Mesendoderm (in vitro differentiated cells): ENCODE measurements around the gene COMP.

Source experiments
- DNase-seq: peaks from one replicate; pipeline ENCODE4 v3.0.0; 2013
- H2AK5ac ChIP-seq: 2 replicates; pipeline ENCODE4 v1.6.1; 2013; ENCODE audit warnings: low read length, inconsistent platforms
- H2BK120ac ChIP-seq: 2 replicates; pipeline ENCODE4 v1.6.1; 2013; ENCODE audit warnings: low read depth, mild to moderate bottlenecking, low read length, moderate library complexity, mixed read lengths
- H2BK15ac ChIP-seq: replicated peaks from 2 replicates; pipeline ENCODE4 v1.6.1; 2013; ENCODE audit warnings: low read depth, mild to moderate bottlenecking, moderate library complexity
- H2BK5ac ChIP-seq: 2 replicates; pipeline ENCODE4 v1.6.1; 2013; ENCODE audit warnings: low read length, inconsistent platforms
- H3K18ac ChIP-seq: 2 replicates; pipeline ENCODE4 v1.6.1; 2013; ENCODE audit warnings: mild to moderate bottlenecking, low read length, mixed read lengths
- H3K23ac ChIP-seq: one replicate; pipeline ENCODE4 v1.6.1; 2013; ENCODE audit warnings: low read length
- H3K27ac ChIP-seq: 2 replicates; pipeline ENCODE4 v1.5.1; 2013; ENCODE audit warnings: low read depth, mild to moderate bottlenecking, inconsistent platforms, low read length, moderate library complexity
- H3K27me3 ChIP-seq: 2 replicates; pipeline ENCODE4 v1.6.1; 2013; ENCODE audit warnings: low read length, control low read depth, mild to moderate bottlenecking, inconsistent platforms; ENCODE audit not compliant: insufficient read depth, poor library complexity
- H3K36me3 ChIP-seq: 2 replicates; pipeline ENCODE4 v1.6.1; 2013; ENCODE audit warnings: low read length, inconsistent platforms; ENCODE audit not compliant: control insufficient read depth, insufficient read depth
- H3K4ac ChIP-seq: one replicate; pipeline ENCODE4 v1.6.1; 2013; ENCODE audit warnings: low read depth, mild to moderate bottlenecking, low read length, moderate library complexity
- H3K4me1 ChIP-seq: 2 replicates; pipeline ENCODE4 v1.6.1; 2013; ENCODE audit warnings: low read depth, low read length, inconsistent platforms; ENCODE audit not compliant: control insufficient read depth
- H3K4me2 ChIP-seq: 2 replicates; pipeline ENCODE4 v1.6.1; 2013; ENCODE audit warnings: low read length
- H3K4me3 ChIP-seq: 2 replicates; pipeline ENCODE4 v1.5.1; 2013; ENCODE audit warnings: mild to moderate bottlenecking, low read length
- H3K56ac ChIP-seq: one replicate; pipeline ENCODE4 v1.6.1; 2013; ENCODE audit warnings: low read length
- H3K79me1 ChIP-seq: 2 replicates; pipeline ENCODE4 v1.6.1; 2013; ENCODE audit warnings: low read length, inconsistent platforms
- H3K79me2 ChIP-seq: 2 replicates; pipeline ENCODE4 v1.6.1; 2013; ENCODE audit warnings: mild to moderate bottlenecking, low read length; ENCODE audit not compliant: control insufficient read depth, insufficient read depth
- H3K9ac ChIP-seq: 2 replicates; pipeline ENCODE4 v1.6.1; 2013; ENCODE audit warnings: low read length, inconsistent platforms
- H4K5ac ChIP-seq: one replicate; pipeline ENCODE4 v1.6.1; 2013; ENCODE audit warnings: low read length
- H4K8ac ChIP-seq: one replicate; pipeline ENCODE4 v1.6.1; 2013; ENCODE audit warnings: low read depth, mild to moderate bottlenecking, control low read depth, low read length, moderate library complexity
- WGBS: extraction: QIAGEN DNeasy Blood & Tissue Kit; methylation state at CpG from one replicate; pipeline ENCODE4 v1.1.7; 2013; ENCODE audit warnings: low lambda C conversion rate, missing lambda C conversion rate; ENCODE audit not compliant: insufficient coverage; ENCODE audit errors: extremely low coverage; 5-methylcytosine and 5-hydroxymethylcytosine counted together

COMP gene

DNA sequence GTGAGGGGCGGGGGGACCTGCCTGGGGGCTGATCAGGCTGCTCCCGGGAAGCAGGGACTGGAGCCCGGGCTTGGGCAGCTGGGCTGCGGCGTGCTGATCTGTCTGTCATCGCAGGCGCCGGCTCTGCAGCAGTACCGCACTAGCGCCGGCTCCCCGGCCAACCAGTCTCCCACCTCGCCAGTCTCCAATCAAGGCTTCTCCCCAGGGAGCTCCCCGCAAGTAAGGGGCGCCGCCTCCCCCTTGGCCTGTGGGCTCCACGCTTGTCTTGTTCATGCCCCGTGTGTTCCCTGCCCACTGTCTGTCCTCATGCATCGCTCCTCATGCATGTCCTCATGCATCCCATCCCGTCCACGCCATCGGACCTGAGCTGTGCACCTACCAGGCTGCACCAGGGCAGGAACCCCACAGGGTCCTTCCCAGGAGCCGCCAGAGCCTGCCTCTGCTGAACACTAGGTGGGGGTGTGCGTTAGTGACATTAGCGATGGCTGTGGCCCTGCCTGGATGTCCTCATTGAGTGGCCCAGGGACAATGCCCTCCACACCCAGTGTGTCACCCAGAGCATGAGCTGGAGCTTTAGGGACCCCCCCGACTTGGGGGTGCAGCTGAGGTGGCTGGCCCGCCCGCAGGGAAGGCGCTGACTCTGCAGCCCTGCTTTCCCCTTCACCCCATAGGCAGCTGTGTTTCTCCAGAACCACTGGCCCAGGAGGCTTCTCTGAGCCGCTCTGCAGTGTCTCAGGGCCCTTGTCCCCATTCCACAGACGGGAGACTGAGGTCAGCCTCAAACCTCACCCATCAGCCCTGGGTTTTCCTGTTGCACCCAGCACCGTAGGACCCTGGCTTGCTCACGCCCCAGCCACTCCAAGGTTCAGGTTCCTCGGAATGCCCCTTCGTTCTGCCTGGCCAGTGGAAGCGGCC lies 19.5 kb downstream of the COMP start:
- H3K4me1 ChIP-seq: no peaks in the 10 kb centered on the region
- H3K79me2 ChIP-seq: no peaks in the 10 kb centered on the region
- no peak overlapping the region for H3K4ac ChIP-seq
- no peak overlapping the region for H4K8ac ChIP-seq
- H3K18ac ChIP-seq: no peak overlapping the region
- no peak overlapping the region for H3K9ac ChIP-seq
- DNase-seq: peak; percentile 54
- H3K36me3 ChIP-seq: no peaks in the 10 kb centered on the region
- no peak overlapping the region for H4K5ac ChIP-seq
- H3K56ac ChIP-seq: no peak overlapping the region
- no peak overlapping the region for H3K27ac ChIP-seq
- no peaks in the 10 kb centered on the region for H3K79me1 ChIP-seq
- H2BK15ac ChIP-seq: no peak overlapping the region
- no peaks in the 10 kb centered on the region for H3K27me3 ChIP-seq
- H2BK120ac ChIP-seq: no peak overlapping the region
- no peak overlapping the region for H3K4me3 ChIP-seq
- H2AK5ac ChIP-seq: no peak overlapping the region
- WGBS: no CpG with 5 or more reads among the region's 36 CpGs
- H3K23ac ChIP-seq: no peak overlapping the region
- no peak overlapping the region for H3K4me2 ChIP-seq
- no peak overlapping the region for H2BK5ac ChIP-seq

DNA sequence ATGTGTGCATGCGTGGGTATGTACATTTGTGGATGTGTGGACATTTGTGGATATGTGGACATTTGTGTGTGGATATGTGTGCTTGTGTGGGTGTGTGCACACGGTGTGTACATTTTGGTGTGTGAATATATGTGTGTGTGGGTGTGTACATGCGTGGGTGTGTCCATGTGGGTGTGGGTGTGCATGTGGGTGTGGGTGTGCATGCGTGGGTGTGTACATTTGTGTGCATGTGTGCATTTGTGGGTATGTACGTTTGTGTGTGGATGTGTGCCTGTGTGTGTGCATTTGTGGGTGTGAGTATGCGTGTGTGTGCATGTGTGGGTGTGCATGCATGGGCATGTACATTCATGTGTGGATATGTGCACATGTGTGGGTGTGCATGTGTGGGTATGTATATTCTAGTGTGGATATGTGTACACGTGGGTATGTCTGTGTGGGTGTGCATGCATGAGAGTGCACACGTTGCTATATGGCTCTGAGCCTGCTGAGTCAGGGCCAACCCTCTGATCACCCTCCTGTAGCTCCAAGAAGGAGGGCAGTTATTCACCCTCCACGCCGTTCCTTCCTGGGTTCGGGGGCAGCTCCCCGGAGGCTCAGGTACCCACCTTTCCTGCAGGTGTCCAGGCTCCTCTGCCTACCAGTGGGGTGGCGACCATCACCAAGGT lies 20.3 kb downstream of the COMP start:
- no peak overlapping the region for H2BK120ac ChIP-seq
- no peak overlapping the region for H3K27ac ChIP-seq
- no peak overlapping the region for H4K5ac ChIP-seq
- no peak overlapping the region for H2BK15ac ChIP-seq
- H3K79me2 ChIP-seq: no peaks in the 10 kb centered on the region
- DNase-seq: no peak
- no peaks in the 10 kb centered on the region for H3K79me1 ChIP-seq
- H3K56ac ChIP-seq: no peak overlapping the region
- no peaks in the 10 kb centered on the region for H3K4me1 ChIP-seq
- WGBS: no CpG with 5 or more reads among the region's 13 CpGs
- H4K8ac ChIP-seq: no peak overlapping the region
- no peak overlapping the region for H3K4me3 ChIP-seq
- no peak overlapping the region for H3K9ac ChIP-seq
- H2AK5ac ChIP-seq: no peak overlapping the region
- H3K18ac ChIP-seq: no peak overlapping the region
- no peak overlapping the region for H3K4ac ChIP-seq
- H3K36me3 ChIP-seq: no peaks in the 10 kb centered on the region
- no peak overlapping the region for H3K4me2 ChIP-seq
- no peaks in the 10 kb centered on the region for H3K27me3 ChIP-seq
- no peak overlapping the region for H3K23ac ChIP-seq
- H2BK5ac ChIP-seq: no peak overlapping the region

DNA sequence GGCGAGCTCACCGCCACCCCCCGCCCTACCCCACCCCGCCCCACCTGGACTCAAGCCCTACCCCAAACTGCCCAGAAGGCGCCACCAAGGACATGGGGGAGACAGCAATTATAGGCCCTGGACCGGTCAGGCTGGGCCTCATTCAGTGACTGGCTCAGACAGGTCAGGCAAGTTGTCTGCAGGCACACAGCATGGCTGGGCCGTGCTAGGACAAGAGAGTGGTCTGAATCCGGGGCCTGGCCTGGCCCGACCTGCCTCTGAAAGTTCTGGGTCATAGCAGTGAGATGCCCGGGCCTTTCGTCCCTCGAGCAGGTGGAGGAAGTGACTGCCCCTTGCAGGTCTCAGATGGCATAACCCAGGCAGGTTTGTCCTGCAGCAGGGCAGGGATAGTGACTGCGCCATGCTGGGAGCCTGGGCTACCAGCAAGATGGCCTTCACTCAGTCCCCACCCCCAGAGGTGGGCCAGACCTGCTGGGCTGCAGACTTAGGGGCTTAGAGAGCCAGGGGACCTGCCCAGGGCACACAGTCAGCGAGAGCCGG lies 21.0 kb downstream of the COMP start:
- Histone ChIP-seq H3K4me2 (no peak overlapping the region), H4K5ac (no peak overlapping the region), H4K8ac (no peak overlapping the region), H3K9ac (no peak overlapping the region), H3K79me1 (no peaks in the 10 kb centered on the region), H2BK120ac (no peak overlapping the region), H2BK5ac (no peak overlapping the region), H3K79me2 (no peaks in the 10 kb centered on the region), H3K23ac (no peak overlapping the region), H3K27me3 (no peaks in the 10 kb centered on the region), H3K36me3 (no peaks in the 10 kb centered on the region), H2BK15ac (no peak overlapping the region), H3K4me1 (no peaks in the 10 kb centered on the region), H3K4ac (no peak overlapping the region), H3K56ac (no peak overlapping the region), H2AK5ac (no peak overlapping the region), H3K18ac (no peak overlapping the region), H3K4me3 (no peak overlapping the region), H3K27ac (no peak overlapping the region)
- no CpG with 5 or more reads among the region's 15 CpGs for WGBS
- peak; percentile 43 for DNase-seq

DNA sequence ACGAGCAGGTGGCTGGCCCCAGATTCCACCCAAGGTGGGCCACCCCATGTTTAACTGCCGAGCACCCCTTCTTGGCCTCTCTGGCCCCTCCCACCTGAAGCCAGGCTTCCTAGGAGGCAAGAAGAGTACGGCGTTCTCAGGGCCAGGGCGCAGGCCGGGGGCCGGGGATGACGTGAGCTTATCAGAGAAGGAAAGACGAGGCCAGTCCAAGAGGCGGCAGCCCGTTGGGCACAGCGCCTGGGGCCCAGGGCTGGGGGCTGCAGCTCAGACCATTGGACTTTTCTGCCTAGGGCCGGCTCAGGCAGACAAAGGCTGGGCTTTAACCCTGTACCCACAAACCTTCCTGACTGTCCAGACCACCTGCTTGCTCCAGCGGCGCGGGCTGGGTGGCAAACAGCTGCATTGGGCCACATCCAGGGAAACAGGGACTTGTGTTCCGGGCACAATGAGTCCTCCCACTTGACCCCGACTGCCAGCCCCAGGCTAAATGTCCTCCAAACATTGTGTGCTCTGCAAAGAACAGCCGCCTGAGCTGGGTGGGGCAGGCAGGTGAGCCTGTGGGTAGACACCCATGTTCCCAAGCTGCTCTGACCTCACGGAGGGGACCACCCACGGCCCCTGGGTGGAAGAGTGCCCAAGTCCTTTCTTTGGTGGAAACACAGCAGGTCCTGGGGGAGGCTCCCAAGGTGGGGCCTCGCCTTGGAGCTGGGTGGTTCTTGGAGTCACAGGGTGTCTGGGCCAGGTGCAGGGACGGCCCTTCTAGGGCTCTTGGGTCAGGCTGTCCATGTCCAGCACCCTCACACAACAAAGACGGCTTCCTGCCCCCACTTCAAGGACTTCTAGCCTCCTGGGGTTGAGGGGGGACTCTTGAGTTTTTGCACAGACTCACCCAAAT lies 21.9 kb downstream of the COMP start:
- H3K4ac ChIP-seq: no peak overlapping the region
- H4K5ac ChIP-seq: no peak overlapping the region
- H3K9ac ChIP-seq: no peak overlapping the region
- no peak overlapping the region for H2BK15ac ChIP-seq
- no peak overlapping the region for H2BK5ac ChIP-seq
- no peak overlapping the region for H2BK120ac ChIP-seq
- no peak for DNase-seq
- H3K36me3 ChIP-seq: no peaks in the 10 kb centered on the region
- H3K27me3 ChIP-seq: no peaks in the 10 kb centered on the region
- no peak overlapping the region for H4K8ac ChIP-seq
- H2AK5ac ChIP-seq: no peak overlapping the region
- no peaks in the 10 kb centered on the region for H3K79me2 ChIP-seq
- H3K4me1 ChIP-seq: no peaks in the 10 kb centered on the region
- WGBS: no CpG with 5 or more reads among the region's 24 CpGs
- no peak overlapping the region for H3K4me3 ChIP-seq
- no peaks in the 10 kb centered on the region for H3K79me1 ChIP-seq
- H3K23ac ChIP-seq: no peak overlapping the region
- no peak overlapping the region for H3K27ac ChIP-seq
- H3K4me2 ChIP-seq: no peak overlapping the region
- no peak overlapping the region for H3K56ac ChIP-seq
- no peak overlapping the region for H3K18ac ChIP-seq

DNA sequence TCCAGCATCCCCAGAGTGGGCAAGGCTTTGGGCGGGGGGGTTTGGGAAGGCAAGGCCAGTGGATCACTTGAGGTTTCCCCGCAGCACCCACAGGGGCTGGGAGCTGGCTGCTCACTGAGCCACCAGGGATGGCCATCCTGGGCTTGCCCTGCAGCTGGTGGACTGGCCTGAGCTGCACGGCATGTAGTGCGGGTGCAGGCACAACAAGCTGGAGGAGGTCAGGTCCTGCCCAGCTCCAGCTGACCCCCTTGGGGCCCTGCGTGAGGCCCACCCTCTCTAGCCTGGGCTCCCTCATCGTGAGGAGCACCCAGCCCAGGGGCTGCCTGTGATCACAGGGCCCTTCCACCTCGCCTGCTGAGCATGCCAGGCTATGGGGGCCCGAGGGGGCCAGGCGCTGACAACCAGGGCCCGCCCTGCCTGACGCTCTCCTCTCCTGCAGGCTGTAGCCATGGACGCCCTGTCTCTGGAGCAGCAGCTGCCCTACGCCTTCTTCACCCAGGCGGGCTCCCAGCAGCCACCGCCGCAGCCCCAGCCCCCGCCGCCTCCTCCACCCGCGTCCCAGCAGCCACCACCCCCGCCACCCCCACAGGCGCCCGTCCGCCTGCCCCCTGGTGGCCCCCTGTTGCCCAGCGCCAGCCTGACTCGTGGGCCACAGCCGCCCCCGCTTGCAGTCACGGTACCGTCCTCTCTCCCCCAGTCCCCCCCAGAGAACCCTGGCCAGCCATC lies 22.9 kb downstream of the COMP start:
- Histone ChIP-seq H3K56ac (no peak overlapping the region), H3K9ac (no peak overlapping the region), H2AK5ac (no peak overlapping the region), H3K4me3 (no peak overlapping the region), H3K4ac (no peak overlapping the region), H4K5ac (no peak overlapping the region), H4K8ac (no peak overlapping the region), H3K4me2 (no peak overlapping the region), H3K27ac (no peak overlapping the region), H3K79me1 (no peaks in the 10 kb centered on the region), H2BK15ac (no peak overlapping the region), H3K27me3 (no peaks in the 10 kb centered on the region), H3K18ac (no peak overlapping the region), H3K23ac (no peak overlapping the region), H2BK120ac (no peak overlapping the region), H3K79me2 (no peaks in the 10 kb centered on the region), H3K36me3 (no peaks in the 10 kb centered on the region), H3K4me1 (no peaks in the 10 kb centered on the region), H2BK5ac (no peak overlapping the region)
- DNase-seq: no peak
- WGBS: no CpG with 5 or more reads among the region's 30 CpGs
